Adrenal gland (tissue), 12 donors: Measurements from ENCODE around the gene CACNA1C. TPM values are rescaled to one million over a fixed set of nuclear protein-coding genes. Genes with fewer than 3 reads are reported as not detected.

Experiments used
- DNase-seq, 7 donors: peaks; one replicate each; pipeline ENCODE4 v3.0.0-alpha.2; 2019 to 2020
- H3K27ac ChIP-seq, 5 donors: fragments of 200-600 bp; sonication (generic) in 4 of 5; 1 replicate in 3 of 5; 2 replicates in 2 of 5; pipeline versions ENCODE4 v1.5.1 to v1.8.0; 2016 to 2020; ENCODE audit warnings: mild to moderate bottlenecking in 1 of 5
- H3K27me3 ChIP-seq: fragments of 200-600 bp; 2 replicates; pipeline ENCODE4 v1.8.0; 2021
- H3K36me3 ChIP-seq, 2 donors: fragments of 200-600 bp; replicated peaks in 1 of 2; 1 replicate in 1 of 2; 2 replicates in 1 of 2; pipeline versions ENCODE4 v1.5.1 to v1.8.0; 2018 to 2022
- H3K4me1 ChIP-seq, 2 donors: fragments of 200-600 bp; replicated peaks in 1 of 2; 1 replicate in 1 of 2; 2 replicates in 1 of 2; pipeline versions ENCODE4 v1.5.1 to v1.8.0; 2018 to 2021
- H3K4me3 ChIP-seq, 4 donors: fragments of 200-600 bp; sonication (generic) in 3 of 4; one replicate each; pipeline ENCODE4 v1.5.1; 2016 to 2018
- H3K9me3 ChIP-seq, 3 donors: fragments of 200-600 bp; sonication (generic) in 1 of 3; replicated peaks in 1 of 3; 1 replicate in 2 of 3; 2 replicates in 1 of 3; pipeline versions ENCODE4 v1.5.1 to v1.8.0; 2016 to 2021
- CTCF ChIP-seq, 6 experiments: fragments of 450-650 bp in 4 of 6; fragments of 200-600 bp in 2 of 6; sonication (generic) in 1 of 6; IDR thresholded peaks; 1 replicate in 5 of 6; 2 replicates in 1 of 6; pipeline versions ENCODE4 v1.5.1 to v1.8.0; 2016 to 2021; ENCODE audit warnings: antibody characterized with exemption in 6 of 6, mild to moderate bottlenecking in 2 of 6, moderate library complexity in 1 of 6
- POLR2A ChIP-seq, 2 donors: fragments of 450-650 bp; IDR thresholded peaks; one replicate each; pipeline ENCODE4 v1.6.1; 2017; ENCODE audit warnings: antibody characterized with exemption in 2 of 2, mild to moderate bottlenecking in 2 of 2, moderate library complexity in 1 of 2
- WGBS, 4 donors: extraction: QIAGEN DNeasy Blood & Tissue Kit in 2 of 4; methylation state at CpG; one replicate each; pipeline versions ENCODE4 v1.1.5 to v1.1.7; 2013 to 2017; 5-methylcytosine and 5-hydroxymethylcytosine counted together
- intact Hi-C, 2 donors: fragments of 100-400 bp; cut with DNase I; formaldehyde crosslinking; loops; one replicate each; pipeline versions ENCODE4 v1.14.1 to v1.15.0; 2022 to 2023
- polyA plus RNA-seq, 3 donors: library from polyadenylated mRNA; stranded (reverse); fragments of 200-250 nt in 2 of 3; fragments of 350-450 nt in 1 of 3; fragmentation: Illumina TruSeq in 1 of 3; extraction: RNeasy Lipid Tissue Mini Kit (QIAGEN cat#74804) in 1 of 3; gene quantifications; one replicate each; pipeline ENCODE4 v1.2.3, GENCODE V29; 2013 to 2014
- total RNA-seq, 9 donors: library from RNA; depleted of rRNA in 4 of 9; stranded (reverse); fragments of >200 nt in 4 of 9; fragments of 120-200 nt in 1 of 9; fragmentation: NEBNext Ultra II Directional in 1 of 9; extraction: Animal tissue kit (Norgen Biotek cat#: 25700) in 1 of 9; gene quantifications; one replicate each; pipeline versions ENCODE4 v1.1.0 to v1.2.4, GENCODE V29; 2013 to 2023
- donor health status: healthy with polysubstance abuse.
- donor health status: Bipolar disorder and iron deficiency.
- donor health status: DM: yes; HTN: yes; CAD: no.
- donor health status: DM: no; HTN: no; CAD: no.
- donor health status: DM: no; HTN: no; CAD: no.
- donor health status: DM: yes; HTN: yes; CAD: no.

CACNA1C gene
- total and polyA plus RNA-seq, 12 donors = 1.4 to 5.8 (median 3.5) TPM

- no peak for DNase-seq
- H3K9me3 ChIP-seq = no peaks in the 10 kb centered on the region
- intact Hi-C loops = loop anchor here in 1 of 2 donors (10.0 kb wide), 1 partner anchor 401 kb away; no protein-coding TSS in a partner anchor
- no peak overlapping the region for H3K27ac ChIP-seq
- H3K27me3 ChIP-seq = no peaks in the 10 kb centered on the region
- H3K4me1 ChIP-seq = peaks cover 0 to 5% of the 10 kb centered on the region in 2 donors
- TF ChIP-seq POLR2A (IDR thresholded peaks at IDR 0.05) (no peak), CTCF (IDR thresholded peaks at IDR 0.05) (no peak)
- 48 to 62% (median 56%) methylated on average over 15 of the region's 15 CpGs for WGBS, 4 donors
- no peaks in the 10 kb centered on the region for H3K36me3 ChIP-seq
- peak overlapping the region in 2 of 4 donors; percentile 2 to 46 for H3K4me3 ChIP-seq
Observed at GRCh38 chr12:2035431-2036055, 17.2 kb upstream of the CACNA1C start.

- intact Hi-C loops = loop anchor here in 1 of 2 donors (10.0 kb wide), 1 partner anchor 404 kb away; no protein-coding TSS in a partner anchor
- DNase-seq = no peak
- no peak for TF ChIP-seq POLR2A (IDR thresholded peaks at IDR 0.05)
- TF ChIP-seq CTCF (IDR thresholded peaks at IDR 0.05) = no peak
- no peak overlapping the region for H3K4me3 ChIP-seq
- peaks cover 0 to 5% of the 10 kb centered on the region in 2 donors for H3K4me1 ChIP-seq
- no peaks in the 10 kb centered on the region for H3K9me3 ChIP-seq
- H3K27me3 ChIP-seq = no peaks in the 10 kb centered on the region
- no peak overlapping the region for H3K27ac ChIP-seq
- H3K36me3 ChIP-seq = no peaks in the 10 kb centered on the region
Observed at GRCh38 chr12:2039034-2039433, 13.8 kb upstream of the CACNA1C start.

GRCh38 chr12:2043054-2043453 is 9.7 kb upstream of the CACNA1C start:
- no peaks in the 10 kb centered on the region for H3K4me1 ChIP-seq
- no peak overlapping the region for H3K4me3 ChIP-seq
- no peaks in the 10 kb centered on the region for H3K36me3 ChIP-seq
- DNase-seq = no peak
- WGBS, 4 donors = 89 to 95% (median 94%) methylated on average over 2 of the region's 2 CpGs
- intact Hi-C loops = no loop called here
- no peaks in the 10 kb centered on the region for H3K9me3 ChIP-seq
- TF ChIP-seq POLR2A (IDR thresholded peaks at IDR 0.05) (no peak), CTCF (IDR thresholded peaks at IDR 0.05) (no peak)
- H3K27ac ChIP-seq = no peak overlapping the region
- no peaks in the 10 kb centered on the region for H3K27me3 ChIP-seq

- Histone ChIP-seq H3K27me3 (no peaks in the 10 kb centered on the region), H3K36me3 (no peaks in the 10 kb centered on the region), H3K27ac (no peak overlapping the region), H3K4me1 (no peaks in the 10 kb centered on the region), H3K9me3 (no peaks in the 10 kb centered on the region), H3K4me3 (no peak overlapping the region)
- intact Hi-C loops = no loop called here
- TF ChIP-seq CTCF (IDR thresholded peaks at IDR 0.05) (no peak), POLR2A (IDR thresholded peaks at IDR 0.05) (no peak)
- no peak for DNase-seq
- WGBS, 4 donors = 83 to 88% (median 87%) methylated on average over 6 of the region's 6 CpGs
Observed at GRCh38 chr12:2044165-2044564, 8.6 kb upstream of the CACNA1C start.
